ENCODE measurements around the gene INAVA.
A peak's percentile ranks its signal among the peaks of the same experiment; 100 is the strongest.
"Not testable (repeated sequence)": the region's sequence is repeated elsewhere in the genome, so short reads cannot be mapped to it uniquely, and the experiment has no call there.

Gene INAVA

GRCh38 chr1:200899954-200900867 lies 5.5 kb downstream of the INAVA start:
- no peak for DNase-seq

GRCh38 chr1:200900877-200901276 lies 6.2 kb downstream of the INAVA start:
- no peak for DNase-seq

- DNase-seq, result no peak
Measured at GRCh38 chr1:200901350-200901749, 6.7 kb downstream of the INAVA start.

- no peak for DNase-seq
Measured at GRCh38 chr1:200901796-200902444, 7.2 kb downstream of the INAVA start.

GRCh38 chr1:200903793-200904192 lies 9.1 kb downstream of the INAVA start:
- DNase-seq, result no peak

- DNase-seq, result no peak
Measured at GRCh38 chr1:200904772-200905171, 10.1 kb downstream of the INAVA start.

- no peak for DNase-seq
Measured at GRCh38 chr1:200905411-200906052, 10.8 kb downstream of the INAVA start.

- no peak for DNase-seq
Measured at GRCh38 chr1:200906491-200906890, 11.8 kb downstream of the INAVA start.

- no peak for DNase-seq
Measured at GRCh38 chr1:200907611-200908097, 13.0 kb downstream of the INAVA start.

- DNase-seq, result no peak
Measured at GRCh38 chr1:200908191-200908868, 13.6 kb downstream of the INAVA start.

- DNase-seq, result no peak
Measured at GRCh38 chr1:200909071-200909470, 14.4 kb downstream of the INAVA start.

GRCh38 chr1:200909757-200910239 lies 15.1 kb downstream of the INAVA start:
- DNase-seq, result no peak

- DNase-seq, result no peak
Measured at GRCh38 chr1:200911361-200911760, 16.7 kb downstream of the INAVA start.

- DNase-seq, result not testable (repeated sequence)
Measured at GRCh38 chr1:200911936-200912335, 17.2 kb downstream of the INAVA start.

- DNase-seq, result no peak
Measured at GRCh38 chr1:200912737-200913407, 18.2 kb downstream of the INAVA start.

- DNase-seq, result no peak
Measured at GRCh38 chr1:200916152-200916551, 21.5 kb downstream of the INAVA start.

- DNase-seq, result no peak
Measured at GRCh38 chr1:200916681-200917080, 22.0 kb downstream of the INAVA start.

- DNase-seq, result peak; percentile 77
Measured at GRCh38 chr1:200917291-200917817, 22.7 kb downstream of the INAVA start.

- DNase-seq, result no peak
Measured at GRCh38 chr1:200918006-200918405, 23.3 kb downstream of the INAVA start.

GRCh38 chr1:200919386-200919785 lies 24.7 kb downstream of the INAVA start:
- no peak for DNase-seq

GRCh38 chr1:200921571-200922110 lies 26.9 kb downstream of the INAVA start:
- no peak for DNase-seq

- no peak for DNase-seq
Measured at GRCh38 chr1:200922406-200922805, 27.7 kb downstream of the INAVA start.

Data from DMS 273 treated with DMSO at 0.1 percent for 48 hours (cell line).